ENCODE data around the gene SLC22A16. TPM values are rescaled to one million over a fixed set of nuclear protein-coding genes. Genes with fewer than 3 reads are reported as not detected.

Gene SLC22A16
- total RNA-seq, 1 experiment from 2014 or later = not detected

- H3K9ac ChIP-seq (ENCODE audit: low read length) = no peak overlapping the region
- ATAC-seq = peak; percentile 74
Measured at GRCh38 chr6:110408901-110409300, 67.5 kb downstream of the SLC22A16 start.

GRCh38 chr6:110404607-110405006 lies 71.8 kb downstream of the SLC22A16 start:
- ChIA-PET CTCF (no interaction called here), POLR2A (no interaction called here), RAD21 (ENCODE audit: low non-redundant PET in 1 of 2, low total read pairs in 2 of 2, uncharacterized antibody in 2 of 2, unreplicated experiment in 2 of 2) (no interaction called here)
- no peak overlapping the region for H3K4me3 ChIP-seq (replicated peaks in 1 of 2; ENCODE audit: low read depth in 1 of 2, low read length in 2 of 2)
- BruUV-seq (replicated peaks) = no TSS peak
- no peak overlapping the region for H3K4me2 ChIP-seq (ENCODE audit: low read length)
- no peaks in the 10 kb centered on the region for H3K36me3 ChIP-seq (ENCODE audit: control insufficient read depth in 1 of 2, insufficient read depth in 2 of 2, low read length in 2 of 2)
- no peaks in the 10 kb centered on the region for H3K4me1 ChIP-seq (ENCODE audit: control insufficient read depth in 1 of 2, insufficient read depth in 2 of 2, low read length in 2 of 2)
- no peaks in the 10 kb centered on the region for H3K27me3 ChIP-seq (ENCODE audit: insufficient read depth, low read length)
- no peaks in the 10 kb centered on the region for H3K9me2 ChIP-seq (ENCODE audit: insufficient read depth)
- ATAC-seq = no peak
- H2AFZ ChIP-seq (ENCODE audit: low read depth, low read length, poor library complexity, severe bottlenecking) = no peak overlapping the region
- intact Hi-C loops (cut with micrococcal nuclease) = no loop called here
- H4K20me1 ChIP-seq (ENCODE audit: insufficient read depth) = no peaks in the 10 kb centered on the region
- TF ChIP-seq ZFX (IDR thresholded peaks at IDR 0.05) = no peak
- TF ChIP-seq EZH2phosphoT487 (IDR thresholded peaks at IDR 0.05; ENCODE audit: borderline replicate concordance) = no peak
- TF ChIP-seq MAX (IDR thresholded peaks at IDR 0.05) = no peak
- no peak for TF ChIP-seq SP1 (IDR thresholded peaks at IDR 0.05; ENCODE audit: low read depth)
- TF ChIP-seq SIN3A (IDR thresholded peaks at IDR 0.05; ENCODE audit: low read depth) = no peak
- TF ChIP-seq, protein P1, sequence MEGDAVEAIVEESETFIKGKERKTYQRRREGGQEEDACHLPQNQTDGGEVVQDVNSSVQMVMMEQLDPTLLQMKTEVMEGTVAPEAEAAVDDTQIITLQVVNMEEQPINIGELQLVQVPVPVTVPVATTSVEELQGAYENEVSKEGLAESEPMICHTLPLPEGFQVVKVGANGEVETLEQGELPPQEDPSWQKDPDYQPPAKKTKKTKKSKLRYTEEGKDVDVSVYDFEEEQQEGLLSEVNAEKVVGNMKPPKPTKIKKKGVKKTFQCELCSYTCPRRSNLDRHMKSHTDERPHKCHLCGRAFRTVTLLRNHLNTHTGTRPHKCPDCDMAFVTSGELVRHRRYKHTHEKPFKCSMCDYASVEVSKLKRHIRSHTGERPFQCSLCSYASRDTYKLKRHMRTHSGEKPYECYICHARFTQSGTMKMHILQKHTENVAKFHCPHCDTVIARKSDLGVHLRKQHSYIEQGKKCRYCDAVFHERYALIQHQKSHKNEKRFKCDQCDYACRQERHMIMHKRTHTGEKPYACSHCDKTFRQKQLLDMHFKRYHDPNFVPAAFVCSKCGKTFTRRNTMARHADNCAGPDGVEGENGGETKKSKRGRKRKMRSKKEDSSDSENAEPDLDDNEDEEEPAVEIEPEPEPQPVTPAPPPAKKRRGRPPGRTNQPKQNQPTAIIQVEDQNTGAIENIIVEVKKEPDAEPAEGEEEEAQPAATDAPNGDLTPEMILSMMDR (IDR thresholded peaks at IDR 0.05 in 2 of 3, conservative IDR thresholded peaks at IDR 0.05 in 1 of 3; ENCODE audit: borderline replicate concordance in 1 of 3, insufficient read depth in 1 of 3, low read depth in 2 of 3, low read length in 2 of 3) = no peak
- TF ChIP-seq POLR2A (IDR thresholded peaks at IDR 0.05; ENCODE audit: borderline replicate concordance, extremely low read depth, insufficient read depth, insufficient read length) = no peak
- TF ChIP-seq ELF1 (IDR thresholded peaks at IDR 0.05; ENCODE audit: borderline replicate concordance, low read depth) = no peak
- no peak for TF ChIP-seq EZH2 (IDR thresholded peaks at IDR 0.05)
- no peak for TF ChIP-seq JUND (IDR thresholded peaks at IDR 0.05)
- TF ChIP-seq CBX3 (IDR thresholded peaks at IDR 0.05; ENCODE audit: low read depth) = no peak
- no peak overlapping the region for H3K9ac ChIP-seq (ENCODE audit: low read length)
- H3K79me2 ChIP-seq (ENCODE audit: insufficient read depth, low read length) = no peaks in the 10 kb centered on the region
- DNase-seq (ENCODE audit: low read depth, low spot score) = no peak
- no peaks in the 10 kb centered on the region for H3K9me3 ChIP-seq (ENCODE audit: control insufficient read depth in 1 of 2, insufficient read depth in 1 of 2, low read depth in 1 of 2, low read length in 2 of 2)
- no peak overlapping the region for H3K27ac ChIP-seq (ENCODE audit: low read depth, low read length)

More at GRCh38 chr6:110408901-110409300, 67.5 kb downstream of the SLC22A16 start:
- Histone ChIP-seq H3K27ac (ENCODE audit: low read depth, low read length) (no peak overlapping the region), H3K79me2 (ENCODE audit: insufficient read depth, low read length) (no peaks in the 10 kb centered on the region), H2AFZ (ENCODE audit: low read depth, low read length, poor library complexity, severe bottlenecking) (no peak overlapping the region), H4K20me1 (ENCODE audit: insufficient read depth) (no peaks in the 10 kb centered on the region), H3K27me3 (ENCODE audit: insufficient read depth, low read length) (0 out of 2 replicates have a peak, but pooled peaks cover 2% of the 10 kb centered on the region), H3K4me1 (ENCODE audit: control insufficient read depth in 1 of 2, insufficient read depth in 2 of 2, low read length in 2 of 2) (no peaks in the 10 kb centered on the region), H3K4me2 (ENCODE audit: low read length) (no peak overlapping the region), H3K36me3 (ENCODE audit: control insufficient read depth in 1 of 2, insufficient read depth in 2 of 2, low read length in 2 of 2) (no peaks in the 10 kb centered on the region), H3K9me2 (ENCODE audit: insufficient read depth) (no peaks in the 10 kb centered on the region), H3K9me3 (ENCODE audit: control insufficient read depth in 1 of 2, insufficient read depth in 1 of 2, low read depth in 1 of 2, low read length in 2 of 2) (no peaks in the 10 kb centered on the region), H3K4me3 (replicated peaks in 1 of 2; ENCODE audit: low read depth in 1 of 2, low read length in 2 of 2) (no peak overlapping the region)
- RAD21 ChIA-PET (ENCODE audit: low non-redundant PET in 1 of 2, low total read pairs in 2 of 2, uncharacterized antibody in 2 of 2, unreplicated experiment in 2 of 2) = interaction anchor here in 1 of 2 experiments (0.6 kb wide), 1 partner anchor 301 kb away, joined by 3 read pairs; no protein-coding TSS in a partner anchor
- intact Hi-C loops (cut with micrococcal nuclease) = no loop called here
- POLR2A ChIA-PET = no interaction called here
- TF ChIP-seq EZH2phosphoT487 (IDR thresholded peaks at IDR 0.05; ENCODE audit: borderline replicate concordance) = no peak
- TF ChIP-seq, protein P1 (IDR thresholded peaks at IDR 0.05 in 2 of 3, conservative IDR thresholded peaks at IDR 0.05 in 1 of 3; ENCODE audit: borderline replicate concordance in 1 of 3, insufficient read depth in 1 of 3, low read depth in 2 of 3, low read length in 2 of 3) = 0 out of 6 replicates have a peak, but pooled peaks of 1 of the 3 experiments have one; percentile 20
- CTCF ChIA-PET = no interaction called here
- BruUV-seq (replicated peaks) = no TSS peak
- no peak for DNase-seq (ENCODE audit: low read depth, low spot score)

All from HCT116 (cell line).